PC-3 (cell line): ENCODE results near the gene MTHFD1L.
A peak's percentile ranks its signal among the peaks of the same experiment; 100 is the strongest.

Source experiments
- CTCF ChIP-seq: fragments of 300-600 bp; sonication (generic); conservative IDR thresholded peaks from 2 replicates; pipeline ENCODE4 v1.5.1; 2017; ENCODE audit warnings: antibody characterized with exemption, low read depth, mild to moderate bottlenecking, low read length
- EZH2 ChIP-seq: fragments of 300-600 bp; sonication (generic); IDR thresholded peaks from one replicate; pipeline ENCODE4 v1.6.1; 2017; ENCODE audit warnings: antibody characterized with exemption, mild to moderate bottlenecking, low read length; ENCODE audit not compliant: unreplicated experiment
- EZH2phosphoT487 ChIP-seq: fragments of 300-600 bp; sonication (generic); IDR thresholded peaks from 2 replicates; pipeline ENCODE4 v1.6.1; 2018; ENCODE audit warnings: mild to moderate bottlenecking, antibody characterized with exemption, low read length, borderline replicate concordance

- peak; percentile 59 for TF ChIP-seq CTCF
- TF ChIP-seq EZH2phosphoT487, result no peak
- no peak for TF ChIP-seq EZH2
These were observed 40.3 kb downstream of the MTHFD1L start for GRCh38 chr6:150905769-150906168.
